Endodermal cell (in vitro differentiated cells): ENCODE data around the gene METRN. TPM values are rescaled to one million over a fixed set of nuclear protein-coding genes. Genes with fewer than 3 reads are reported as not detected.

ENCODE experiments used
- DNase-seq: peaks from one replicate; pipeline ENCODE4 v3.0.0-alpha.2; 2017
- H3K27ac ChIP-seq: 2 replicates; pipeline ENCODE4 v1.5.1; 2013; ENCODE audit warnings: mild to moderate bottlenecking, low read depth, low read length, moderate library complexity
- H3K27me3 ChIP-seq: 2 replicates; pipeline ENCODE4 v1.6.1; 2013; ENCODE audit warnings: mild to moderate bottlenecking, low read length, moderate library complexity; ENCODE audit not compliant: insufficient read depth, control insufficient read depth, poor library complexity, severe bottlenecking
- H3K36me3 ChIP-seq: 2 replicates; pipeline ENCODE4 v1.7.0; 2013; ENCODE audit warnings: mild to moderate bottlenecking, low read length, moderate library complexity; ENCODE audit not compliant: control insufficient read depth, insufficient read depth
- H3K4me1 ChIP-seq: one replicate; pipeline ENCODE4 v1.7.0; 2013; ENCODE audit warnings: low read length; ENCODE audit not compliant: control insufficient read depth, insufficient read depth
- H3K4me3 ChIP-seq: 2 replicates; pipeline ENCODE4 v1.5.1; 2013; ENCODE audit warnings: mild to moderate bottlenecking, low read length, moderate library complexity
- H3K9ac ChIP-seq: 2 replicates; pipeline ENCODE4 v1.6.1; 2013; ENCODE audit warnings: mild to moderate bottlenecking, low read length, moderate library complexity; ENCODE audit not compliant: poor library complexity, severe bottlenecking; ENCODE audit errors: extremely low read depth
- H3K9me3 ChIP-seq: 2 replicates; pipeline ENCODE4 v1.6.1; 2013; ENCODE audit warnings: mild to moderate bottlenecking, low read length, moderate library complexity; ENCODE audit not compliant: control insufficient read depth
- H3K27ac Mint-ChIP-seq: 2 replicates; pipeline ENCODE4 v1.8.0; 2020; ENCODE audit warnings: mixed read lengths
- H3K27me3 Mint-ChIP-seq: 2 replicates; pipeline ENCODE4 v1.8.0; 2021; ENCODE audit warnings: mild to moderate bottlenecking, mixed read lengths; ENCODE audit not compliant: insufficient read depth
- H3K36me3 Mint-ChIP-seq: 2 replicates; pipeline ENCODE4 v1.8.0; 2020; ENCODE audit warnings: low read depth, mixed read lengths
- H3K4me1 Mint-ChIP-seq: 2 replicates; pipeline ENCODE4 v1.8.0; 2020; ENCODE audit warnings: mixed read lengths
- H3K4me3 Mint-ChIP-seq: 2 replicates; pipeline ENCODE4 v1.8.0; 2020; ENCODE audit warnings: mild to moderate bottlenecking, moderate library complexity, mixed read lengths
- H3K9me3 Mint-ChIP-seq: 2 replicates; pipeline ENCODE4 v1.8.0; 2020; ENCODE audit warnings: mild to moderate bottlenecking, mixed read lengths
- WGBS, 2 experiments: methylation state at CpG; one replicate each; pipeline versions ENCODE4 v1.1.5 to v1.1.7; 2013; ENCODE audit warnings: missing lambda C conversion rate in 2 of 2, mixed read lengths in 1 of 2; ENCODE audit not compliant: insufficient coverage in 1 of 2, insufficient read length in 1 of 2; 5-methylcytosine and 5-hydroxymethylcytosine counted together
- total RNA-seq, 2 donors: library from RNA; stranded (reverse); fragmentation: NEBNext Ultra II Directional in 1 of 2; extraction: Animal tissue kit (Norgen Biotek cat#: 25700) in 1 of 2; gene quantifications; 2 replicates in 1 of 2; 3 replicates in 1 of 2; pipeline ENCODE4 v1.2.1, GENCODE V29; 2021
- TF ChIP-seq, protein P1 (sequence below): fragments of 200-600 bp; sonication (generic); conservative IDR thresholded peaks from 2 replicates; pipeline ENCODE4 v1.5.0; 2021; ENCODE audit warnings: antibody characterized with exemption, mild to moderate bottlenecking

The METRN gene
- total RNA-seq, 2 donors from 2014 or later = 33.4 to 38.5 TPM

GRCh38 chr16:749010-749409, 34.1 kb downstream of the METRN start:
- no peaks in the 10 kb centered on the region for H3K9me3 Mint-ChIP-seq
- no peak for DNase-seq
- H3K9ac ChIP-seq = no peak overlapping the region
- no peak overlapping the region for H3K4me3 Mint-ChIP-seq
- H3K27me3 ChIP-seq = no peaks in the 10 kb centered on the region
- TF ChIP-seq, protein P1, sequence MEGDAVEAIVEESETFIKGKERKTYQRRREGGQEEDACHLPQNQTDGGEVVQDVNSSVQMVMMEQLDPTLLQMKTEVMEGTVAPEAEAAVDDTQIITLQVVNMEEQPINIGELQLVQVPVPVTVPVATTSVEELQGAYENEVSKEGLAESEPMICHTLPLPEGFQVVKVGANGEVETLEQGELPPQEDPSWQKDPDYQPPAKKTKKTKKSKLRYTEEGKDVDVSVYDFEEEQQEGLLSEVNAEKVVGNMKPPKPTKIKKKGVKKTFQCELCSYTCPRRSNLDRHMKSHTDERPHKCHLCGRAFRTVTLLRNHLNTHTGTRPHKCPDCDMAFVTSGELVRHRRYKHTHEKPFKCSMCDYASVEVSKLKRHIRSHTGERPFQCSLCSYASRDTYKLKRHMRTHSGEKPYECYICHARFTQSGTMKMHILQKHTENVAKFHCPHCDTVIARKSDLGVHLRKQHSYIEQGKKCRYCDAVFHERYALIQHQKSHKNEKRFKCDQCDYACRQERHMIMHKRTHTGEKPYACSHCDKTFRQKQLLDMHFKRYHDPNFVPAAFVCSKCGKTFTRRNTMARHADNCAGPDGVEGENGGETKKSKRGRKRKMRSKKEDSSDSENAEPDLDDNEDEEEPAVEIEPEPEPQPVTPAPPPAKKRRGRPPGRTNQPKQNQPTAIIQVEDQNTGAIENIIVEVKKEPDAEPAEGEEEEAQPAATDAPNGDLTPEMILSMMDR = no peak
- 97 to 100% methylated on average over 6 of the region's 6 CpGs for WGBS, 2 experiments
- no peaks in the 10 kb centered on the region for H3K9me3 ChIP-seq
- no peak overlapping the region for H3K27ac Mint-ChIP-seq
- no peaks in the 10 kb centered on the region for H3K36me3 Mint-ChIP-seq
- H3K4me1 ChIP-seq = no peaks in the 10 kb centered on the region
- H3K4me3 ChIP-seq = no peak overlapping the region
- H3K4me1 Mint-ChIP-seq = peaks cover 13% of the 10 kb centered on the region
- no peak overlapping the region for H3K27ac ChIP-seq
- H3K27me3 Mint-ChIP-seq = peaks cover 11% of the 10 kb centered on the region
- no peaks in the 10 kb centered on the region for H3K36me3 ChIP-seq

DNA sequence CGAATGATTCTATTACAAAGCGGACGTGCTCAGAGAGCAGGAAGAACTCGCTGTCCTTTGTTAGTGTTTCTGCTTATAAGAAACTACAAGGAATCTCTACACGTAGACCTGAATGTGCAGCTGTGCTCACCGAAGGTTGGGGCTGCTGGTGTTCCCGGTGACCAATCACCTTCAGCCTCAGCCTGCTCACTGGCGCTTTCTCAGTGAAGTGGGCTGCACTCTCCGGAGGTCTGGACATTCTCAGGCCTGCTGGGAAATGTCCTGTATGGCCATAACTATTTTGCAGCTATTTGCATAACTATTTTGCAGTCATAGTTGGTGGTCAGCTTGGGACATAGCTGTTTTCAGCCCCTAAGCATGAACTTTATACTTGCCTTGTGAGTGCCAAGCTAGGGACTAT, 35.6 kb downstream of the METRN start:
- TF ChIP-seq, protein P1 = no peak
- peaks cover 13% of the 10 kb centered on the region for H3K4me1 Mint-ChIP-seq
- no peak overlapping the region for H3K4me3 Mint-ChIP-seq
- Histone ChIP-seq H3K9ac (no peak overlapping the region), H3K36me3 (no peaks in the 10 kb centered on the region), H3K4me3 (no peak overlapping the region), H3K27ac (no peak overlapping the region), H3K4me1 (no peaks in the 10 kb centered on the region), H3K9me3 (no peaks in the 10 kb centered on the region), H3K27me3 (no peaks in the 10 kb centered on the region)
- H3K27ac Mint-ChIP-seq = no peak overlapping the region
- H3K9me3 Mint-ChIP-seq = no peaks in the 10 kb centered on the region
- peaks cover 11% of the 10 kb centered on the region for H3K27me3 Mint-ChIP-seq
- no peak for DNase-seq
- WGBS, 2 experiments = 76 to 86% methylated on average over 9 of the region's 9 CpGs
- no peaks in the 10 kb centered on the region for H3K36me3 Mint-ChIP-seq

GRCh38 chr16:751152-752006, 36.5 kb downstream of the METRN start:
- no peaks in the 10 kb centered on the region for H3K36me3 Mint-ChIP-seq
- Histone ChIP-seq H3K4me1 (no peaks in the 10 kb centered on the region), H3K9me3 (no peaks in the 10 kb centered on the region), H3K36me3 (no peaks in the 10 kb centered on the region), H3K4me3 (no peak overlapping the region), H3K27me3 (no peaks in the 10 kb centered on the region), H3K27ac (no peak overlapping the region), H3K9ac (no peak overlapping the region)
- H3K4me1 Mint-ChIP-seq = peaks cover 13% of the 10 kb centered on the region
- WGBS, 2 experiments = 74 to 76% methylated on average over 27 to 35 of the region's 39 CpGs
- H3K4me3 Mint-ChIP-seq = no peak overlapping the region
- no peak for DNase-seq
- peaks cover 2% of the 10 kb centered on the region for H3K9me3 Mint-ChIP-seq
- TF ChIP-seq, protein P1 = no peak
- no peak overlapping the region for H3K27ac Mint-ChIP-seq
- peaks cover 15% of the 10 kb centered on the region for H3K27me3 Mint-ChIP-seq
